Fibroblast of lung (primary cell): ENCODE measurements around the gene CBR3. TPM values are rescaled to one million over a fixed set of nuclear protein-coding genes. Genes with fewer than 3 reads are reported as not detected.

Experiments
- DNase-seq, 2 donors: peaks; one replicate each; pipeline versions ENCODE4 v3.0.0 to v3.0.0-alpha.2; 2010; ENCODE audit warnings: low read depth in 2 of 2
- H2AFZ ChIP-seq: 2 replicates; pipeline ENCODE4 v1.5.1; 2012; ENCODE audit warnings: low read length, control low read depth, inconsistent platforms
- H3K27ac ChIP-seq: 2 replicates; pipeline ENCODE4 v1.5.1; 2011; ENCODE audit warnings: low read length, control low read depth; ENCODE audit not compliant: insufficient read depth
- H3K27me3 ChIP-seq: 2 replicates; pipeline ENCODE4 v1.5.1; 2011; ENCODE audit warnings: mild to moderate bottlenecking, low read length; ENCODE audit not compliant: control insufficient read depth, insufficient read depth
- H3K36me3 ChIP-seq: 2 replicates; pipeline ENCODE4 v1.5.1; 2011; ENCODE audit warnings: low read length; ENCODE audit not compliant: control insufficient read depth, insufficient read depth
- H3K4me1 ChIP-seq: 2 replicates; pipeline ENCODE4 v1.5.1; 2011; ENCODE audit warnings: low read length; ENCODE audit not compliant: control insufficient read depth, insufficient read depth; ENCODE audit errors: extremely low read depth
- H3K4me2 ChIP-seq: 2 replicates; pipeline ENCODE4 v1.5.1; 2011; ENCODE audit warnings: low read length, control low read depth; ENCODE audit not compliant: insufficient read depth; ENCODE audit errors: extremely low read depth
- H3K4me3 ChIP-seq, 4 experiments: fragments of 200-600 bp in 1 of 4; sonication (generic) in 1 of 4; replicated peaks in 1 of 4; 2 replicates each; pipeline ENCODE4 v1.5.1; 2011 to 2016; ENCODE audit warnings: low read length in 4 of 4, low read depth in 3 of 4, mild to moderate bottlenecking in 3 of 4, control low read depth in 2 of 4, inconsistent platforms in 1 of 4, mixed read lengths in 1 of 4; ENCODE audit not compliant: insufficient read depth in 1 of 4; ENCODE audit errors: control extremely low read depth in 1 of 4
- H3K79me2 ChIP-seq: 2 replicates; pipeline ENCODE4 v1.5.1; 2012; ENCODE audit warnings: mild to moderate bottlenecking, low read length, inconsistent platforms; ENCODE audit not compliant: control insufficient read depth, insufficient read depth
- H3K9ac ChIP-seq: 2 replicates; pipeline ENCODE4 v1.5.1; 2011; ENCODE audit warnings: mild to moderate bottlenecking, low read length, control low read depth; ENCODE audit not compliant: insufficient read depth
- H3K9me3 ChIP-seq: 2 replicates; pipeline ENCODE4 v1.5.1; 2012; ENCODE audit warnings: low read depth, low read length; ENCODE audit not compliant: control insufficient read depth, insufficient read depth
- H4K20me1 ChIP-seq: 2 replicates; pipeline ENCODE4 v1.5.1; 2011; ENCODE audit warnings: low read length; ENCODE audit not compliant: control insufficient read depth, insufficient read depth; ENCODE audit errors: extremely low read depth
- EZH2 ChIP-seq: IDR thresholded peaks from 2 replicates; pipeline ENCODE4 v1.5.1; 2012; ENCODE audit warnings: low read length, control low read depth, mild to moderate bottlenecking; ENCODE audit errors: missing control alignments
- polyA plus RNA-seq, 2 donors: library from polyadenylated mRNA; depleted of rRNA in 1 of 2; stranded (reverse) in 1 of 2; unstranded in 1 of 2; fragments of >200 nt; gene quantifications; 2 replicates each; pipeline ENCODE4 v1.2.1, GENCODE V29; 2011 to 2012; ENCODE audit warnings: missing spikeins in 1 of 2
- total RNA-seq: library from RNA; depleted of rRNA; stranded (reverse); fragments of >200 nt; gene quantifications from 2 replicates; pipeline ENCODE4 v1.2.1, GENCODE V29; 2014
- TF ChIP-seq, protein P1 (sequence below), 2 donors: IDR thresholded peaks in 1 of 2; conservative IDR thresholded peaks in 1 of 2; 1 replicate in 1 of 2; 2 replicates in 1 of 2; pipeline ENCODE4 v1.5.1; 2011 to 2012; ENCODE audit warnings: low read length in 2 of 2, control low read depth in 1 of 2, inconsistent platforms in 1 of 2, low read depth in 1 of 2, mild to moderate bottlenecking in 1 of 2

Gene CBR3
- total and polyA plus RNA-seq, 2 donors (not counting 1 experiment from before 2014, with no cell fraction given) = 13.2 to 21.1 TPM

GRCh38 chr21:36165356-36165755 lies 30.5 kb downstream of the CBR3 start:
- H3K9me3 ChIP-seq = no peaks in the 10 kb centered on the region
- peaks cover 4% of the 10 kb centered on the region for H3K79me2 ChIP-seq
- no peak overlapping the region for H3K9ac ChIP-seq
- H3K4me1 ChIP-seq = no peaks in the 10 kb centered on the region
- H3K4me3 ChIP-seq = no peak overlapping the region
- no peak for DNase-seq
- peaks cover 2% of the 10 kb centered on the region for H3K36me3 ChIP-seq
- no peak for TF ChIP-seq EZH2
- TF ChIP-seq, protein P1, sequence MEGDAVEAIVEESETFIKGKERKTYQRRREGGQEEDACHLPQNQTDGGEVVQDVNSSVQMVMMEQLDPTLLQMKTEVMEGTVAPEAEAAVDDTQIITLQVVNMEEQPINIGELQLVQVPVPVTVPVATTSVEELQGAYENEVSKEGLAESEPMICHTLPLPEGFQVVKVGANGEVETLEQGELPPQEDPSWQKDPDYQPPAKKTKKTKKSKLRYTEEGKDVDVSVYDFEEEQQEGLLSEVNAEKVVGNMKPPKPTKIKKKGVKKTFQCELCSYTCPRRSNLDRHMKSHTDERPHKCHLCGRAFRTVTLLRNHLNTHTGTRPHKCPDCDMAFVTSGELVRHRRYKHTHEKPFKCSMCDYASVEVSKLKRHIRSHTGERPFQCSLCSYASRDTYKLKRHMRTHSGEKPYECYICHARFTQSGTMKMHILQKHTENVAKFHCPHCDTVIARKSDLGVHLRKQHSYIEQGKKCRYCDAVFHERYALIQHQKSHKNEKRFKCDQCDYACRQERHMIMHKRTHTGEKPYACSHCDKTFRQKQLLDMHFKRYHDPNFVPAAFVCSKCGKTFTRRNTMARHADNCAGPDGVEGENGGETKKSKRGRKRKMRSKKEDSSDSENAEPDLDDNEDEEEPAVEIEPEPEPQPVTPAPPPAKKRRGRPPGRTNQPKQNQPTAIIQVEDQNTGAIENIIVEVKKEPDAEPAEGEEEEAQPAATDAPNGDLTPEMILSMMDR (conservative IDR thresholded peaks at IDR 0.05 in 1 of 2, IDR thresholded peaks at IDR 0.05 in 1 of 2; ENCODE audit: low read depth in 1 of 2, low read length in 2 of 2) = no peak
- no peak overlapping the region for H3K27ac ChIP-seq
- H4K20me1 ChIP-seq = no peaks in the 10 kb centered on the region
- H2AFZ ChIP-seq = no peak overlapping the region
- no peaks in the 10 kb centered on the region for H3K27me3 ChIP-seq
- no peak overlapping the region for H3K4me2 ChIP-seq

GRCh38 chr21:36166705-36167104 lies 31.8 kb downstream of the CBR3 start:
- no peak overlapping the region for H2AFZ ChIP-seq
- peaks cover 2% of the 10 kb centered on the region for H3K36me3 ChIP-seq
- H3K4me3 ChIP-seq = no peak overlapping the region
- H3K9ac ChIP-seq = no peak overlapping the region
- H3K27me3 ChIP-seq = no peaks in the 10 kb centered on the region
- no peak overlapping the region for H3K4me2 ChIP-seq
- no peak for DNase-seq
- H3K79me2 ChIP-seq = peaks cover under 1% of the 10 kb centered on the region
- H3K4me1 ChIP-seq = peaks cover 1% of the 10 kb centered on the region
- no peak overlapping the region for H3K27ac ChIP-seq
- no peaks in the 10 kb centered on the region for H4K20me1 ChIP-seq
- H3K9me3 ChIP-seq = no peaks in the 10 kb centered on the region
- TF ChIP-seq, protein P1 (conservative IDR thresholded peaks at IDR 0.05 in 1 of 2, IDR thresholded peaks at IDR 0.05 in 1 of 2; ENCODE audit: low read depth in 1 of 2, low read length in 2 of 2) = no peak
- no peak for TF ChIP-seq EZH2

- Histone ChIP-seq H3K4me3 (no peak overlapping the region), H4K20me1 (no peaks in the 10 kb centered on the region), H3K79me2 (no peaks in the 10 kb centered on the region), H3K4me1 (peaks cover 3% of the 10 kb centered on the region), H3K36me3 (peaks cover 2% of the 10 kb centered on the region), H3K9me3 (no peaks in the 10 kb centered on the region), H3K4me2 (no peak overlapping the region), H3K27me3 (no peaks in the 10 kb centered on the region), H2AFZ (no peak overlapping the region), H3K27ac (no peak overlapping the region), H3K9ac (no peak overlapping the region)
- TF ChIP-seq EZH2 = no peak
- TF ChIP-seq, protein P1 (conservative IDR thresholded peaks at IDR 0.05 in 1 of 2, IDR thresholded peaks at IDR 0.05 in 1 of 2; ENCODE audit: low read depth in 1 of 2, low read length in 2 of 2) = no peak
- no peak for DNase-seq
These were observed 32.7 kb downstream of the CBR3 start for GRCh38 chr21:36167541-36167940.
